Suppressor macrophage treated with lipopolysaccharide for 1 hour (primary cell): ENCODE results near the gene COX10.
A peak's percentile ranks its signal among the peaks of the same experiment; 100 is the strongest.

Experiments
- DNase-seq, 3 donors: peaks; one replicate each; pipeline ENCODE4 v3.0.0-alpha.2; 2020 to 2022

The COX10 gene

DNA sequence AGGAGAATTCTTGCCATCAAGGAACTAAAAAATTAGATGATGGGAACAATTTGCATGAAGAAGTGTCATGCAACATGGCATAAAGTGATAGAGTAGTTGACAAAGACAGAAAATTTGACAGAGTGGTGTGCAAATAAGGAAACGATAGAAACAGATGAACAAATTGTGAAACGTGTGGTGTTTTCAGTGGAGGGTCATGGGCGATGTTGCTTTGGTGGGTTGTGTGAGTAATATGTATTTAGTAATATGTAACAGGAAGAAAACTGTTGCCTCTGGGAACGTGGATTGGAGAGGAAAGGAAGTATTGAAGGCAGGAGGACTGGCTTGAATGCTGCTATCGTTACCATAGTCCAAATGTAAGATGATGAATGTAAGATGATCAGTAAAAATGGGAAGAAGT is 3.6 kb downstream of the COX10 start:
- DNase-seq = peak; percentile 28 to 47 (median 43)

- no peak for DNase-seq
Measured at GRCh38 chr17:14078027-14078426, 8.7 kb downstream of the COX10 start.

- DNase-seq = no peak
Measured at GRCh38 chr17:14080847-14081251, 11.5 kb downstream of the COX10 start.

- DNase-seq = no peak
Measured at GRCh38 chr17:14082848-14083247, 13.5 kb downstream of the COX10 start.

GRCh38 chr17:14084955-14085354 is 15.7 kb downstream of the COX10 start:
- DNase-seq = no peak

- no peak for DNase-seq
Measured at GRCh38 chr17:14086189-14086588, 16.9 kb downstream of the COX10 start.

DNA sequence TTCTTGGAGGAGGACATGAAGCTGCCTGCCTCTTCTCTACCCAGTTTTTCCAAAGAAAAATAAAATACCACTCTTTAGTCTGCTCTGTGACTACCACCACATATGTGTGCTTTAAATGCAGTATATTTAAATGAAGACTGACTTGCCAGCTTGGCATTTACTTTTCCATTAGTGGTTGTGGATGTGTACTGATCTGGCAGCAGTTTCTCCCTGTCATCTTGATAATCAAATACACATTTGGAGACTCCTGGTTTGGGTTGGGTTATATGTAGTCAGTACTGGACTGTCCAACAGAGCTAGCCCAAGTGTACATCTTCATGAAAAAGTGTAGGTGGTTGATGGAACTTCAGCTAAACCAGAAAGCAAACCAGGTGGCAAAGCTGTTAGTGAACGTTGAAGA is 19.9 kb downstream of the COX10 start:
- DNase-seq = no peak

DNA sequence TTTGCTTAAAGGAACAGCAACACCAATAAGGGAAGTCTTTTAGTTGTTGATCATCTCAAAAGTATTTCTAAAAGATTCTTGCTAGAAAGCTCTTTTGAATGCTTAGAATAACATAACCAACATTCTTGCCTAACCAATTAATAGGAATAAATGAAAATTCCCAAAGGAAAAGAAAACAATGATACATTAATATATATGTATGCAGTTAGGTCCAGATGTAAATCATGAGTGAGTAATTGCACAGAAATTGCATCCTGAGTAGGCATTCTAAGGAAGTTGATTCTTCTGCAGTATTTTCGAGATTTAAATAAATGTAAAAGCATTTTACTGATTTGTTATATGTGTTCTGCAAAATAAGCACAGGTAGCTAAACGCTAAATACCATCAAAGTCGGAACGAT is 22.1 kb downstream of the COX10 start:
- no peak for DNase-seq

GRCh38 chr17:14092808-14093207 is 23.5 kb downstream of the COX10 start:
- DNase-seq = no peak

GRCh38 chr17:14094676-14095601 is 25.6 kb downstream of the COX10 start:
- peak in 1 of 3 donors; percentile 17 for DNase-seq

DNA sequence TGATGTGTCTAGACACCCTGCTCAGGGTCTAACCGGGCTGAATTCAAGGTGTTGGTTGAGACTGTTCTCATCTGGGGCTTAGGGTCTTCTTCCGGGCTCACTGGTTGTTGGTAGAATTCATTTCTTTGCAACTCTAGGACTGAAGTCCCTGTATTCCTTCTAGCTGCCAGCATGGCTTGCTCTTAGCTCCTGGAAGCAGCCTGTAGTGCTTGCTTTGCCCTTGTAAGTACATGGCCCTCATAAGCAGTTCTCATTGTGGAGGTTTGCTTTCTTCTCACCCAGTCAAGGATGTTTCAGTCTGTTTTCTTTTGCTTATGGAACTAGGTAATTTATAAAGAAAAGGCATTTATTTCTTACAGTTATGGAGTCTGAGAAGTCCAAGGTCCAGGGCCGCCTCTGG is 26.3 kb downstream of the COX10 start:
- DNase-seq = no peak

DNA sequence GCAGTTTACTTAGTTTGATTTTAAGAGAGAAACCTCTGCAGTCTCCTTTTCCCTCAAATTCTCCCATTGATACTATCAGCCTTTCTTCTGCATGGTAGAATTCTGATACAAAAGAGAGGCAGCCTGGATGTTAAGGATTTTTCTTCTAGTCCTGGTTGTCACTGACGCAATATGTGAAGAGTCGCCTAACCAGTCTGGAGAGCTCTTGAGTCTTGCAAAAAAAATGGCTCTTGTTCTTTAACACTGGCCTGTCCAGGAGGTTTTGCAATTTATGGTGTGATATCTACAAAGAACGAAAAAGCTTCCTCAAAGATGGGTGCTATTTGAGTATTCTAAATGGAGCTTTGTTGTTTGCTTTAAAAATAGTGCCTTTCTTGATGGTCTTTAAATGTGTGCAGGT is 28.9 kb downstream of the COX10 start:
- DNase-seq = no peak

DNA sequence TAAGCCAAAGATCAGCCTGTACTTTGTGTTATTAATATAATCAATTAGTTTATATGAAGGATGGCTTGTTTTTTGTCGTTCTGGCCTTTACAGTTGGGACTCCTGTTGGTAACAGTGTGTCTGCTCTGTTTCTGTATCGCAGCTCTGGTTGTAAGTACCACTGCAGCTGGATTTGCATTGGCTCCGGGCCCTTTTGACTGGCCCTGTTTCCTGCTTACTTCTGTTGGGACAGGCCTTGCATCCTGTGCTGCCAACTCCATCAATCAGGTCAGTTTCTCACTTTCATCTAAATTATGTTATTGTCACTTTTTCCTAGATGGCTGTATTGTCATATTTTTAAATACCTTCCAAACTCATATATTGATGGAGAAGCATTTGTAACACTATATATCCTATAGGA is 32.7 kb downstream of the COX10 start:
- DNase-seq = no peak

GRCh38 chr17:14103836-14104235 is 34.5 kb downstream of the COX10 start:
- DNase-seq = no peak

DNA sequence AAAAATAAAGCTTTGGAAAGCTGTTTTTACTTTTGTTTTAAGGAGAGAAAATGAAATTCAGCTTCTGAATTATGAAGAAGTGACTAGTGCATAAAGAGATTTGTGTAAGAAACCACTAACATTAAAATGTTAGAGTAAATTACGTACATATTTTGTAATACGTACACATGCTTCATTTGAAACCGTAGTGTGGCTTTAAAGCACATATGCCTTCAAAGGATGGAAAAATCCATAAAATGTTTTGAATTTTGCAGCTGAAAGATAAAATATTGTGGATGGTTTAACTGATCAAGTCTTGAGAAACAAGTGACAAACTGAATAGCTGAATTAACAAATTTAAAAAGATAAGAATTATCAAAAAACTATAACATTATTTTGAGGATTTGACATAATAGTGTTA is 35.4 kb downstream of the COX10 start:
- no peak for DNase-seq

- DNase-seq = no peak
Measured at GRCh38 chr17:14107889-14108288, 38.6 kb downstream of the COX10 start.

DNA sequence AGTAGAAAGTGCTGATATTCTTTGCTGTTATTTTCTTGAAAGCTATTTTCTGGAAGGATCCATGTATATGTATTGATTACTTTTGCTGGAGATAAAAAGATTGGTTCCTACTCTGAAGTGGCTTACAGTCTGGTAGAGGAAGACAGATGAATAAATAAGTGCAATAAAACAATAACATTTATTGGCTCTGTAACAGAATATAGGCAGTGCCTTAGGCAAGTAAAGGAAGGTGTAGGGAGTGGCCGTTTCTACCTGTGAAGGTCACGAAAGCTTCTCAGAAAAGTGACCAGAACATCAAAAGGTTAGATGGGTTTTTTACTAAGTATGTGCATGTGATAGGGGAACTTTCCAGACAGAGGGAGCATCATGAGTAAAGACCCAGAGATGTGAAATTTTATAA is 43.1 kb downstream of the COX10 start:
- DNase-seq = no peak

DNA sequence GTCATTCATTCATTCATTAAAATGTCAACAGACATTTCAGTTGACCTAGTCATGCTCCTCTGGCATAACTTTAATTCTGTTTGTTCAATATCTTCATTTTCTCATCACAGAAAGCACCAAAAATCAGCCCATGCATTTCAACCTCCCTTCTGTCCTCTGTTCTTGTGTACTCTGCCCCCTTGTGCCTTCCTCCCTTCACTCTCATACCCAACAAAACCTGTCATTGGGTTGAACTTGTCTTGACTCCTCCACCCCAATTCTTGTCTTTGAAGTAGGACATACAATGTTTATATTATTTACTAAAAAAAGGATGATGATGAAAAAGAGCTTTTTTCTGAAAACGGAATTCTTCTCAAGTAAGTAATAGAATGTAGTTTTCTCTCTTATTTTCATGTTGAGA is 43.8 kb downstream of the COX10 start:
- no peak for DNase-seq

- no peak for DNase-seq
Measured at GRCh38 chr17:14116263-14117024, 47.1 kb downstream of the COX10 start.

- no peak for DNase-seq
Measured at GRCh38 chr17:14118951-14119350, 49.6 kb downstream of the COX10 start.

GRCh38 chr17:14119546-14119945 is 50.2 kb downstream of the COX10 start:
- no peak for DNase-seq

DNA sequence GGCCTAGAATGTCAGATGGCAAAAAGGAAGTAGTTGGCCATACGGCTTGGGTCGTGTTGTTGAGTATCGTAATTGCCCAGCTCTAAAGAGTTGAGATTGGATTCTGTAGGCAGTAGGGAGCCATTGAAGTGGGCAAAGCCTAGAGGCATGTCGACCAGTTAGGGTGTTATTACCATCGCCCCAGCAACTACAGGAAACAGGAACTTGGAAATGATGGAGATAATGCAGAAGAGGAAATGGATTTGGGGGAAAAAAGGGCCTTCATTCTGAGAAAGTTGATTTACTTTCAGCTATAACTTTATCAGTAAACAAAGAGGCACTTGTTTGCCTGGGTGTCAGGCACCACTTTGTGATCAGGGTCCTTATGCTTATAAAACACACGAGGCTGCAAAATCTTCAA is 52.6 kb downstream of the COX10 start:
- no peak for DNase-seq

- DNase-seq = no peak
Measured at GRCh38 chr17:14123619-14124278, 54.4 kb downstream of the COX10 start.

DNA sequence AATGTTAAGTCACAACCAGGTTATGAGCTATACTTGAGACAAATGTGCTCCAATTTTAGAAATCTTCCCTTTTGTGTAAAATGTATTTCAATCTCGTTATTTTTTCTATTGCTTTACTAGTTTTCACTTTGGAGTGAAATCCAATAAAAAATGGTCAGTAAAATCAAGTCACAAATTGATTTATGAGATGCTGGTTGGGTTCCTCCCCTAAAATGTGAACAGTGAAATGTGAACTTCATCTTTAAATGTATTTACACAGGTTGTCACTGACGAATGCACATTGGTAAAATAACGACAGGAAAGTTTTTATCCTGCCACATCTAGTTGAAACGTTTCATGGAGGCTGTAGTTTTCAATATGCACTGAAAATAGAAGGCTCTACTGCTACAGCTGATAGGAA is 55.5 kb downstream of the COX10 start:
- DNase-seq = no peak
